Measurements from ENCODE around the gene PCDH15.

Gene PCDH15

DNA sequence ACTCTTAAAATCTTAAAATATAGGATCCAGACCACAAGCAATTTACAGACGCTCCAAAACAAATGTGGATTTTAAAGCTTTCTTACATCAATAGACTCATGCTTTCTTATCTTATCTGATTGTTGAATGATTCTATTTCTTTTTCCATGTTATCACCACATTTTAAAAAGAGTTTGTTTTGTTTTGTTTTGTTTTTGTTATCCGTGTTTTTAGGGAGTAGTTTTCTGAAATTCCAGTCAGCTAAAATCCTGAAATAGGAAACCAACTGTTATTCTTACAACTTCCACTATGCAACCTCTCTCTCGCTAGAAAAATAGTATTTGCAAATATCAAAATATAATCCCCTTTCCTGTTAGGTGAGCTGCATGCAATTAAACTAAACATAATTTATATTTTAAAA, 251.0 kb downstream of the PCDH15 start:
- no peak overlapping the region for H2AK5ac ChIP-seq (ENCODE audit: low read length)
- no peak overlapping the region for H3K27ac ChIP-seq (ENCODE audit: low read depth, low read length)
- H3K14ac ChIP-seq (ENCODE audit: low read length) = no peak overlapping the region
- no peak overlapping the region for H3K4ac ChIP-seq (ENCODE audit: low read depth, low read length)
- H3K4me2 ChIP-seq (ENCODE audit: low read length) = no peak overlapping the region
- no peak overlapping the region for H3K9ac ChIP-seq (ENCODE audit: low read length)
- H2BK120ac ChIP-seq (ENCODE audit: insufficient read depth, low read length, poor library complexity) = no peak overlapping the region
- H3K9me3 ChIP-seq (ENCODE audit: insufficient read depth, low read depth, low read length) = no peaks in the 10 kb centered on the region
- H3K27me3 ChIP-seq (ENCODE audit: insufficient read depth, low read length) = no peaks in the 10 kb centered on the region
- DNase-seq = no peak
- H3K4me1 ChIP-seq (ENCODE audit: control insufficient read depth in 1 of 2, insufficient read depth in 2 of 2, low read length in 2 of 2) = no peaks in the 10 kb centered on the region
- no peak overlapping the region for H3K18ac ChIP-seq (ENCODE audit: low read length)
- no peak overlapping the region for H4K91ac ChIP-seq (ENCODE audit: low read depth, low read length)
- H2BK12ac ChIP-seq (ENCODE audit: low read length) = no peak overlapping the region
- H4K12ac ChIP-seq (ENCODE audit: low read depth, low read length) = no peak overlapping the region
- no peak overlapping the region for H2AFZ ChIP-seq (ENCODE audit: insufficient read depth, low read length, poor library complexity)
- H2BK5ac ChIP-seq (ENCODE audit: low read depth, low read length, poor library complexity) = no peak overlapping the region
- H4K8ac ChIP-seq (ENCODE audit: low read depth, low read length) = no peak overlapping the region
- no peaks in the 10 kb centered on the region for H3K79me2 ChIP-seq (ENCODE audit: control insufficient read depth, insufficient read depth, low read length, poor library complexity)
- no peaks in the 10 kb centered on the region for H3K79me1 ChIP-seq (ENCODE audit: low read length)
- no peaks in the 10 kb centered on the region for H3K36me3 ChIP-seq (ENCODE audit: control insufficient read depth in 1 of 2, insufficient read depth in 2 of 2, low read length in 2 of 2)
- WGBS (ENCODE audit: extremely low coverage, insufficient coverage, insufficient read length) = no CpG with 5 or more reads among the region's 3 CpGs
- no peak overlapping the region for H3K23ac ChIP-seq (ENCODE audit: low read length)
- H3K4me3 ChIP-seq (ENCODE audit: low read depth, low read length) = no peak overlapping the region

DNA sequence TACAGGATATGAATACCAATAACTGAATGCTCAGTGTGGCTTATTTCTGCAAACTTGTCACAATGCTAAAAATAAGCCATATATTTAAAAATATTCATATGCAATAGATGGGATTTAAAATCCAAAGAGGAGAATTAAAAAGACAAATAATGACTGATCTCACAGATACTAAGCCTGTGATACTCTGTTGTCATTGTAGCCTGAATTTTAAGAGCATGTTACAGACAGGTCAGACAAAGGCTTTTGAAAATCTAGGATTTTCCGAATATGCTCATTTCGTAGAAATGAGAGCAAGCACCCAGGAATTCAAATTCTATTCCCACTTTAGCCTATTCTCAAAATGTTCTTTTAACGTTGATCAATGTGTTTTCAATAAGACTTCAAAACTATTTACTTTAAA, 269.7 kb downstream of the PCDH15 start:
- Histone ChIP-seq H3K4me3 (ENCODE audit: low read depth, low read length) (no peak overlapping the region), H3K79me2 (ENCODE audit: control insufficient read depth, insufficient read depth, low read length, poor library complexity) (no peaks in the 10 kb centered on the region), H4K12ac (ENCODE audit: low read depth, low read length) (no peak overlapping the region), H3K27me3 (ENCODE audit: insufficient read depth, low read length) (no peaks in the 10 kb centered on the region), H3K14ac (ENCODE audit: low read length) (no peak overlapping the region), H3K23ac (ENCODE audit: low read length) (no peak overlapping the region), H2AK5ac (ENCODE audit: low read length) (no peak overlapping the region), H2AFZ (ENCODE audit: insufficient read depth, low read length, poor library complexity) (no peak overlapping the region), H2BK5ac (ENCODE audit: low read depth, low read length, poor library complexity) (no peak overlapping the region), H2BK12ac (ENCODE audit: low read length) (no peak overlapping the region), H3K4me2 (ENCODE audit: low read length) (no peak overlapping the region), H3K18ac (ENCODE audit: low read length) (no peak overlapping the region), H3K9me3 (ENCODE audit: insufficient read depth, low read depth, low read length) (no peaks in the 10 kb centered on the region), H3K27ac (ENCODE audit: low read depth, low read length) (no peak overlapping the region), H3K36me3 (ENCODE audit: control insufficient read depth in 1 of 2, insufficient read depth in 2 of 2, low read length in 2 of 2) (no peaks in the 10 kb centered on the region), H2BK120ac (ENCODE audit: insufficient read depth, low read length, poor library complexity) (no peak overlapping the region), H4K91ac (ENCODE audit: low read depth, low read length) (no peak overlapping the region), H4K8ac (ENCODE audit: low read depth, low read length) (no peak overlapping the region), H3K4me1 (ENCODE audit: control insufficient read depth in 1 of 2, insufficient read depth in 2 of 2, low read length in 2 of 2) (no peaks in the 10 kb centered on the region), H3K4ac (ENCODE audit: low read depth, low read length) (no peak overlapping the region), H3K9ac (ENCODE audit: low read length) (no peak overlapping the region), H3K79me1 (ENCODE audit: low read length) (no peaks in the 10 kb centered on the region)
- no peak for DNase-seq
- WGBS (ENCODE audit: extremely low coverage, insufficient coverage, insufficient read length) = no CpG with 5 or more reads among the region's 3 CpGs

DNA sequence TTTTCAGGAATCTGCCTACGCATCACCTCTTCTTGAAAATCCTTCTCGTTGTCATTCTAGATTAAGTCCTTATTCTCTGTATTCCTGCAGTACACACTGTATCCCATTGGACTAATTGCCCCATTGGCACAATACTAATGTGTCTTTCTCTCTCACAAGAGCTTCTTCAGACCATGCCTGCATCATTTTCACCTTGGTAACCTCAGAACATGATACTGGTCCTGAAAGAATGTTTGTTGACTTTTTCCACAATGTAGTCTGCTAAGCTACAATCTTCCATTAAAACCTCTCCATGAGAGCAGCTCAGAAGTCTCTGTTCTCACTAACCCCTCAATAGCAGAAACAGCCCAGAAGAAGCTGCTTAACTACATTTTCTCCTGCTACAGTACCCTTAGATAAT, 270.7 kb downstream of the PCDH15 start:
- no peak overlapping the region for H2BK5ac ChIP-seq (ENCODE audit: low read depth, low read length, poor library complexity)
- H3K27me3 ChIP-seq (ENCODE audit: insufficient read depth, low read length) = no peaks in the 10 kb centered on the region
- no peak overlapping the region for H2BK120ac ChIP-seq (ENCODE audit: insufficient read depth, low read length, poor library complexity)
- DNase-seq = no peak
- H2AK5ac ChIP-seq (ENCODE audit: low read length) = no peak overlapping the region
- no peak overlapping the region for H3K4ac ChIP-seq (ENCODE audit: low read depth, low read length)
- H3K36me3 ChIP-seq (ENCODE audit: control insufficient read depth in 1 of 2, insufficient read depth in 2 of 2, low read length in 2 of 2) = no peaks in the 10 kb centered on the region
- no peak overlapping the region for H3K27ac ChIP-seq (ENCODE audit: low read depth, low read length)
- no peak overlapping the region for H3K18ac ChIP-seq (ENCODE audit: low read length)
- H3K9me3 ChIP-seq (ENCODE audit: insufficient read depth, low read depth, low read length) = no peaks in the 10 kb centered on the region
- no peak overlapping the region for H2BK12ac ChIP-seq (ENCODE audit: low read length)
- H3K9ac ChIP-seq (ENCODE audit: low read length) = no peak overlapping the region
- H3K79me2 ChIP-seq (ENCODE audit: control insufficient read depth, insufficient read depth, low read length, poor library complexity) = no peaks in the 10 kb centered on the region
- no peaks in the 10 kb centered on the region for H3K4me1 ChIP-seq (ENCODE audit: control insufficient read depth in 1 of 2, insufficient read depth in 2 of 2, low read length in 2 of 2)
- H4K12ac ChIP-seq (ENCODE audit: low read depth, low read length) = no peak overlapping the region
- no peak overlapping the region for H3K14ac ChIP-seq (ENCODE audit: low read length)
- no peak overlapping the region for H2AFZ ChIP-seq (ENCODE audit: insufficient read depth, low read length, poor library complexity)
- H3K79me1 ChIP-seq (ENCODE audit: low read length) = no peaks in the 10 kb centered on the region
- no peak overlapping the region for H3K4me3 ChIP-seq (ENCODE audit: low read depth, low read length)
- no peak overlapping the region for H4K91ac ChIP-seq (ENCODE audit: low read depth, low read length)
- no peak overlapping the region for H3K23ac ChIP-seq (ENCODE audit: low read length)
- H4K8ac ChIP-seq (ENCODE audit: low read depth, low read length) = no peak overlapping the region
- no peak overlapping the region for H3K4me2 ChIP-seq (ENCODE audit: low read length)
- no CpG with 5 or more reads among the region's 2 CpGs for WGBS (ENCODE audit: extremely low coverage, insufficient coverage, insufficient read length)

DNA sequence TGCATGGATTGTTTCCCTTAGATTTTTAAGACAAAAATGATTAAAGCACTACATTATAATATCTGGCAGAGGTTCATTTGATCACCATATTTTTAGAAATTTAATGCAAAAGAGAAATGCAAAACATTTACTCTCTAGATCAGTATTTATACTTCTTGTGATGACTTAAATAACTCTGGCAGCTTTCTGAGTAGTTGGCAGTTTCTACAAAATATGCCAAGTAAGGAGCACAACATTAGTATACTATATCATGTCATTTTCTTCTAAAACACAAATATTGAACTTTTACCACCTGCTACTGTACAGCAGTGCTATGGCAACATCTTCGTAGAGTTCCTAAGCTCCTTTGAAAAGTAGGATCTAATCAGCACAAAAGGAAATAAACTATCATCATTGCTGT, 275.2 kb downstream of the PCDH15 start:
- Histone ChIP-seq H4K8ac (ENCODE audit: low read depth, low read length) (no peak overlapping the region), H3K23ac (ENCODE audit: low read length) (no peak overlapping the region), H2BK5ac (ENCODE audit: low read depth, low read length, poor library complexity) (no peak overlapping the region), H3K4me3 (ENCODE audit: low read depth, low read length) (no peak overlapping the region), H3K36me3 (ENCODE audit: control insufficient read depth in 1 of 2, insufficient read depth in 2 of 2, low read length in 2 of 2) (no peaks in the 10 kb centered on the region), H4K91ac (ENCODE audit: low read depth, low read length) (no peak overlapping the region), H2AK5ac (ENCODE audit: low read length) (no peak overlapping the region), H2AFZ (ENCODE audit: insufficient read depth, low read length, poor library complexity) (no peak overlapping the region), H3K4me2 (ENCODE audit: low read length) (no peak overlapping the region), H2BK120ac (ENCODE audit: insufficient read depth, low read length, poor library complexity) (no peak overlapping the region), H4K12ac (ENCODE audit: low read depth, low read length) (no peak overlapping the region), H3K14ac (ENCODE audit: low read length) (no peak overlapping the region), H3K4ac (ENCODE audit: low read depth, low read length) (no peak overlapping the region), H3K9ac (ENCODE audit: low read length) (no peak overlapping the region), H3K18ac (ENCODE audit: low read length) (no peak overlapping the region), H3K4me1 (ENCODE audit: control insufficient read depth in 1 of 2, insufficient read depth in 2 of 2, low read length in 2 of 2) (no peaks in the 10 kb centered on the region), H3K27me3 (ENCODE audit: insufficient read depth, low read length) (no peaks in the 10 kb centered on the region), H3K27ac (ENCODE audit: low read depth, low read length) (no peak overlapping the region), H3K79me2 (ENCODE audit: control insufficient read depth, insufficient read depth, low read length, poor library complexity) (no peaks in the 10 kb centered on the region), H3K9me3 (ENCODE audit: insufficient read depth, low read depth, low read length) (no peaks in the 10 kb centered on the region), H3K79me1 (ENCODE audit: low read length) (no peaks in the 10 kb centered on the region), H2BK12ac (ENCODE audit: low read length) (no peak overlapping the region)
- WGBS (ENCODE audit: extremely low coverage, insufficient coverage, insufficient read length) = no CpG with 5 or more reads among the region's 1 CpG
- DNase-seq = no peak

Measured in trophoblast cell (in vitro differentiated cells and primary cell).